DMS79 (cell line): ENCODE measurements around the gene MYCN.
"Not testable (repeated sequence)": the region's sequence is repeated elsewhere in the genome, so short reads cannot be mapped to it uniquely, and the experiment has no call there.

ENCODE experiments used
- DNase-seq: peaks from one replicate; lab custom pipeline; 2025; lab: John Stamatoyannopoulos, UW

Gene MYCN

DNA sequence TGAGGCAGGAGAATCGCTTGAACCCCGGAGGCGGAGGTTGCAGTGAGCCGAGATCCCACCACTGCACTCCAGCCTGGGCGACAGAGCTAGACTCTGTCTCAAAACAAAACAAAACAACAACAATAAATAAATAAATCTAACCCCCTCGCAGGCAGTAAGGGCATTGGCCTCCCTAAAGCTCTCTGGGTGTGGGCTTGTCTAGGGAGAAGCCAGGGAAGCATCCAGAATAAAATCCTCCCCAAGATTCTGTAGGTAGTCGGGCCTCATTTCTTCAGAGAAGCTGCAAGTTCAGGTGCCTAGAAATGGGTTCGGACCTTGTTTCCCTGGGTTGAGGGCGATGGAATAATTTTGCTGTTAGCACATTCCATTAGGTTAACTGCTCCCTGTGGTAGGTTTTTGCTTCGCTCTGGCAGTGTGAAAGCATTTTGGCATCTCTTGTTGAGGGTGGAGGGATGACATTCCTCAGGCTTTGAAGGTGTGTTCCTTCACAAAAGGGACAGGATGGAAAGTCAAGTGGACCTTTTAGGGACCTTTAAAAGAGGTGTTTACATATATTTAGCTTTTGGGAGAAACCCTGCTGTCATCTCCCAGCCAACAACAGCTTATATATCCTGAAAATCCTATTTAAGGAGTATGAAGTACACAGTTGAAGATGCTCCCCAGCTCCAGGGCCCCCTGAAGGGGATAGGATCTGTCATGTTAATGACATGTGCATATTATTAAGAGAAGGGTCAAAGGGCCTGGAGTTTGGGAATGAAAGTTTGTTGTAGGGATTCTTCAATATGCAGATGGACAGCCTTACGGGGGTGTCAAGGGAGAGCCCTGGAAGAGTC lies 17.7 kb downstream of the MYCN start:
- DNase-seq, result no peak

DNA sequence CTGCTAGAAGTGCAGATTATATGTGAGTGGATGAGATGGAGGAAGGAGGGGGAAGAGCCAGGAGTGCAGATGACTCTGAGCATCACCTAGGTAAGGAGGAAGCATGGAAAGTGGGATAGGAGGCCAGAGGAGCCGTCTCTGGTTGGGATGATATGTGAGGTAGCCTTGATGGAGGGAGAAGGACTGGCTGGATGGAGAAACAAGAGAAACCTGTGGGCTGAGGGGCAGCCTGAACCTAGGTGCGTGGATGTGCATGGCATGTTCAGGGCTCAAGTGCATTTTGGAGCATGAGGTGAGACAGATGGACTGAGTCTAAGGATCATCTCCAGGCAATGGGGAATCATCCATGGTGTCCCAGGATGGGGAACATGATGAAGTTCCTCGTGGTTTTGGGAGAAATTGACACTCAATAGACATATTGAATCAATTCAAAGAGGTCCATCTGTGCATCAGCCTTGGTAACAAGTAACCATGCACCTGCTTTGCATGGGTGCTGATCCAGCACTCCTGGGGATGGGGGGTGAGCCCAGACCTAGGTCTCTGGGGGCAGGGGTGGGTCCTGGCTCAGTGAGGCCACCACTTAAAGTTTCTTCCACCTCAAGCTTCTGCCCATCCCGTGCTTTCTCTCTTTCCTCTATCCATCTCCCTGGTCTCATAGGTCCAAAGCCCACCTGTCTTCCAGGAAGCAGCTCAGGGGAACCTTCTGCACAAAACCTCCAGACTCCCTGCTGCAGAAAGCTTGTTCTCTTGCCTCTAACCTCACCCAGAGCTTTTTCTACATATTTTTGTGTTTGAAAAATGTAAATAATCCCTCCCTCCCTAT lies 19.2 kb downstream of the MYCN start:
- no peak for DNase-seq

DNA sequence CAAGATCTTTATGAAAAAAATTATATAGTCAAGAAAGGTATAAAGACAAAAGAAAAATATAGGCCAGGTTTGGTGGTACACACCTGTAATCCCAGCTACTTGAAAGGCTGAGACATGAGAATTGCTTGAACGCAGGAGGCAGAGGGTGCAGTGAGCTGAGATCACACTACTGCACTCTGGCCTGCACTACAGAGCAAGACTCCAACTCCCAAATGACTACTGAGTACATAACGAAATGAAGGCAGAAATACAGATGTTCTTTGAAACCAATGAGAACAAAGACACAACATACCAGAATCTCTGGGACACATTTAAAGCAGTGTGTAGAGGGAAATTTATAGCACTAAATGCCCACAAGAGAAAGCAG lies 19.8 kb downstream of the MYCN start:
- DNase-seq, result not testable (repeated sequence)

- DNase-seq, result not testable (repeated sequence)
Observed at GRCh38 chr2:15963109-15963976, 23.0 kb downstream of the MYCN start.

- DNase-seq, result no peak
Observed at GRCh38 chr2:15963977-15964670, 23.8 kb downstream of the MYCN start.

DNA sequence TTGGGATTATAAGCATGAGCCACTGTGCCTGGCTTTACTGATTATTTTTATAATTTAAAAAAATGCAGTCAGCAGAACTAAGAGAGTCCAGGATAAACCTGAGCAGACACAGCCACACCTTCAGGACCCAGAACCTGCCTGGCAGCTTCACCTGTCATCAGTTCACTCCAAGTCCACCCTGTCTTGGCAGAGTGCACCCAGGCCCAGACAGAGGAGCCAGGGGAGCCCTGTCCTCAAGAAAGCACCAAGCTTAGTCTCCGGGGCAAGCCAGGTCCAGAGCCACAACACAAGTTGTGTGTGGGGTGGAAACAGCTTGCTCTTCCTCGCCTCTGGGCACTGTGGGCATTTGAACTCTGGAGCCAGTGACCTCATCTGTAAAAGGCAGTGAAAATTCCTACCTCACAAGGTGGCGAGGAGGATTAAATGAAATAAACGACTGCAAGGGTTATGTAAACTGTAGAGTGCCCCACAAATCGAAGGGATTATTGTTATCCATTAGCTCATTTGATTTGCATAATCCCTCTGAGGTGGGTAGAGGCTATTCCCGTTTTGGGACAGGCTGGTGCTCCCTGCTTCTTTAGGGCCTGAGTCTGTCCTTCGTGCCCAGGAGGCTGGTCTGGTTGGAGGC lies 24.7 kb downstream of the MYCN start:
- DNase-seq, result no peak

- DNase-seq, result no peak
Observed at GRCh38 chr2:15965564-15966019, 25.2 kb downstream of the MYCN start.

- no peak for DNase-seq
Observed at GRCh38 chr2:15967415-15968279, 27.3 kb downstream of the MYCN start.

- no peak for DNase-seq
Observed at GRCh38 chr2:15968280-15969178, 28.2 kb downstream of the MYCN start.

GRCh38 chr2:15969214-15969613 lies 28.9 kb downstream of the MYCN start:
- DNase-seq, result no peak

DNA sequence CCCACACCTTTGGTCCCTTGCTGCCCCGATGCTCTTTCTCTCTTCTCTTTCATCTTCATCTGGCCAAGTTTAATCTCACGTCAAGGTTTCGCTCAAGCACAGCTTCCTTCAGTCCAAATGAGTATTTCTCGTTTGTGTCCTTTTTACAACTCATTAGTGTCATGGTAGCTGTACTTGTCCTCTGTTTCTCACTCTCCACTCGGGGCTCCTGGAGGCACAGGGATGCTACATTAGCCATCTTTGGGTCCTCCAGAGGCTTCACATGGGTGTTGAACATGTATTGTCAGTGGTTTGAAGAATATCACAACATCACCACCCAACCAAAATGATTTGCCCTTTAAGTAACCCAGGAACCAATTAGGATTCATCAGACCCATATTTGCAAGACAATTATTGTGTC lies 30.4 kb downstream of the MYCN start:
- DNase-seq, result no peak

GRCh38 chr2:15971351-15971750 lies 31.0 kb downstream of the MYCN start:
- DNase-seq, result no peak

- DNase-seq, result no peak
Observed at GRCh38 chr2:15971831-15972522, 31.6 kb downstream of the MYCN start.

GRCh38 chr2:15973481-15974401 lies 33.4 kb downstream of the MYCN start:
- no peak for DNase-seq

DNA sequence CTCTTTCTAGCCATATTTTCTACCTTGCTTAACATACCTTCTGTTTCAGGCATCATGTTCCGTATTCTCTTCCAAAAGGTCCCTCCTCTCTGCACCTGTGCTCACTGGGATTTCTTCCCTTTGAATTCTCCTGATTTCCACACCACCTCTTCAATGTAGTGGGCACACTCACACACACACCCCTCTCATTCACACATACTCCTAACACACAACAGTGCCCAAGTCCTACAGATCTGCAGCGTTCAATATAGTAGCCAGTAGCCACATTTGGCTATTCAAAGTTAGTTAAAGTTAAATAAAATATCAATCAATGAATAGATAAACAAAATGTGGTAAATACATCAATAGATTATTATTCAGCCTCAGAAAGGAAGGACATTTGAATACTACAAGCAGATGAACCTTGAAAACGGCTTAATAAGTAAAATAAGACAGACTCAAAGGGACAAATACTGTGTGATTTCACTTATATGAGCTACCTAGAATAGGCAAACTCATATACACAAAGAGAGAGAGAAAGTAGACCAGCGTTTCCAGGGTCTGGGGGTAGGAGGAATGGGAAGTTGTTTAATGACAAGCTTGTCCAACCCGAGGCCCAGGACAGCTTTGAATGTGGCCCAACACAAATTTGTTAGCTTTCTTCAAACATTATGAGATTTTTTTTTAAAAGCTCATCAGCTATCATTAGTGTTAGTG lies 34.4 kb downstream of the MYCN start:
- DNase-seq, result no peak

DNA sequence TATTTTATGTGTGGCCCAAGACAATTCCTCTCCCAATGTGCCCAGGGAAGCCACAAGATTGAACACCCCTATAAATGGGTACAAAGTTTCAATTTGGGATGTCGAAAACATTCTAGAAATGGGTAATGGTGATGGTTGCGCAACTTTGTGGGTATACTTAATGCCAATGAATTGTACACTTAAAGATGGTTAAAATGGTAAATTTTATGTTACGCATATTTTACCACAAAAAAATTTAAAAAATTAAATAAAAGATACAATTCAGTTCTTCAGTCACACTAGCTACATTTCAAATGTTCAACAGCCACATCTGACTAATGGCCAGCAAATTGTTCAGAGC lies 34.9 kb downstream of the MYCN start:
- no peak for DNase-seq

DNA sequence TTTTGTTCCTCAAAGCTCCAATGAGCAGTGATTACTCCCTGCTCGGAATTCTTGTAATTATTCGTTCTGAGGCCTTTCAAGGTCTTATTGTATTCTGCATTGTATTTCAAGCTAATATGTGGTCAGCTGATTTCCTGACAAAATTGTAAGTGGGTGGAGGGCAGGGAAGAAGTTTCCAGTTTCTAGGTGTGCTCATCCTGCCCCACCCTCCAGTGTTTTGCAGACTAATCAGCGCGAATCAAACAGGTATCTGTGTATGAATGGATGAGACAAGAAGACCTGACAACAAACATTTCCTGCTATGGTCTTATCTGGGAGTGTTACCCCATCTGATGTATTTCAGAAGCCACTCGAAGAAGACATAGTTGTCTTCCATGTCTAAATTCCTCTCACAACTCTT lies 35.3 kb downstream of the MYCN start:
- DNase-seq, result no peak
